ENCODE measurements around the gene ACSS1.
A peak's percentile ranks its signal among the peaks of the same experiment; 100 is the strongest.

ACSS1 gene

GRCh38 chr20:24979036-24979960, 78.6 kb downstream of the ACSS1 start:
- Mint-ChIP-seq H3K4me1 (peaks cover 14 to 31% of the 10 kb centered on the region in 2 donors), H3K9me3 (peaks cover 16 to 18% of the 10 kb centered on the region in 2 donors), H3K27ac (no peak overlapping the region), H3K27me3 (no peaks in the 10 kb centered on the region), H3K4me3 (no peak overlapping the region), H3K36me3 (peaks cover 65 to 93% of the 10 kb centered on the region in 2 donors)
- no peak for DNase-seq
- ATAC-seq (replicated peaks) = no peak

GRCh38 chr20:24978513-24978912, 79.4 kb downstream of the ACSS1 start:
- ATAC-seq (replicated peaks) (no peak), DNase-seq (no peak)
- Mint-ChIP-seq H3K36me3 (peaks cover 72 to 90% of the 10 kb centered on the region in 2 donors), H3K9me3 (peaks cover 16 to 18% of the 10 kb centered on the region in 2 donors), H3K4me3 (no peak overlapping the region), H3K27ac (no peak overlapping the region), H3K27me3 (no peaks in the 10 kb centered on the region), H3K4me1 (peaks cover 14 to 31% of the 10 kb centered on the region in 2 donors)

GRCh38 chr20:24977797-24978196, 80.1 kb downstream of the ACSS1 start:
- Mint-ChIP-seq H3K4me1 (peaks cover 14 to 31% of the 10 kb centered on the region in 2 donors), H3K4me3 (no peak overlapping the region), H3K36me3 (peaks cover 77 to 91% of the 10 kb centered on the region in 2 donors), H3K27ac (no peak overlapping the region), H3K27me3 (no peaks in the 10 kb centered on the region), H3K9me3 (peaks cover 16 to 18% of the 10 kb centered on the region in 2 donors)
- no peak for DNase-seq
- ATAC-seq (replicated peaks) = no peak

- H3K27ac Mint-ChIP-seq = no peak overlapping the region
- ATAC-seq (replicated peaks) = no peak
- peaks cover 16 to 18% of the 10 kb centered on the region in 2 donors for H3K9me3 Mint-ChIP-seq
- peaks cover 12 to 28% of the 10 kb centered on the region in 2 donors for H3K4me1 Mint-ChIP-seq
- H3K27me3 Mint-ChIP-seq = no peaks in the 10 kb centered on the region
- DNase-seq = no peak
- H3K36me3 Mint-ChIP-seq = peaks cover 73 to 86% of the 10 kb centered on the region in 2 donors
- no peak overlapping the region for H3K4me3 Mint-ChIP-seq
Measured at GRCh38 chr20:24977336-24977735, 80.6 kb downstream of the ACSS1 start.

- no peak overlapping the region for H3K4me3 Mint-ChIP-seq
- H3K9me3 Mint-ChIP-seq = peaks cover 9 to 11% of the 10 kb centered on the region in 2 donors
- H3K27ac Mint-ChIP-seq = no peak overlapping the region
- no peak for DNase-seq
- no peak for ATAC-seq (replicated peaks)
- H3K36me3 Mint-ChIP-seq = peaks cover 64 to 74% of the 10 kb centered on the region in 2 donors
- H3K27me3 Mint-ChIP-seq = no peaks in the 10 kb centered on the region
- H3K4me1 Mint-ChIP-seq = peaks cover 10 to 14% of the 10 kb centered on the region in 2 donors
Measured at GRCh38 chr20:24972341-24972740, 85.6 kb downstream of the ACSS1 start.

GRCh38 chr20:24971376-24972101, 86.4 kb downstream of the ACSS1 start:
- no peak overlapping the region for H3K4me3 Mint-ChIP-seq
- no peaks in the 10 kb centered on the region for H3K27me3 Mint-ChIP-seq
- H3K36me3 Mint-ChIP-seq = peaks cover 63 to 71% of the 10 kb centered on the region in 2 donors
- DNase-seq = no peak
- peaks cover 6% of the 10 kb centered on the region in 2 donors for H3K9me3 Mint-ChIP-seq
- peaks cover 10 to 14% of the 10 kb centered on the region in 2 donors for H3K4me1 Mint-ChIP-seq
- H3K27ac Mint-ChIP-seq = no peak overlapping the region
- ATAC-seq (replicated peaks) = no peak

- H3K4me1 Mint-ChIP-seq = peaks cover 10 to 14% of the 10 kb centered on the region in 2 donors
- H3K27me3 Mint-ChIP-seq = no peaks in the 10 kb centered on the region
- H3K9me3 Mint-ChIP-seq = peaks cover 0 to 2% of the 10 kb centered on the region in 2 donors
- DNase-seq (no peak), ATAC-seq (replicated peaks) (peak in 1 of 2 donors; percentile 57)
- no peak overlapping the region for H3K4me3 Mint-ChIP-seq
- peaks cover 63 to 71% of the 10 kb centered on the region in 2 donors for H3K36me3 Mint-ChIP-seq
- H3K27ac Mint-ChIP-seq = peak overlapping the region; percentile 37
Measured at GRCh38 chr20:24970754-24971153, 87.2 kb downstream of the ACSS1 start.

GRCh38 chr20:24970030-24970553, 87.8 kb downstream of the ACSS1 start:
- H3K36me3 Mint-ChIP-seq = peaks cover 65 to 71% of the 10 kb centered on the region in 2 donors
- H3K9me3 Mint-ChIP-seq = no peaks in the 10 kb centered on the region
- no peak for DNase-seq
- H3K4me1 Mint-ChIP-seq = peaks cover 13 to 19% of the 10 kb centered on the region in 2 donors
- no peaks in the 10 kb centered on the region for H3K27me3 Mint-ChIP-seq
- H3K27ac Mint-ChIP-seq = no peak overlapping the region
- peak in 1 of 2 donors; percentile 65 for ATAC-seq (replicated peaks)
- no peak overlapping the region for H3K4me3 Mint-ChIP-seq

- H3K4me1 Mint-ChIP-seq = peaks cover 18 to 26% of the 10 kb centered on the region in 2 donors
- no peaks in the 10 kb centered on the region for H3K9me3 Mint-ChIP-seq
- H3K4me3 Mint-ChIP-seq = no peak overlapping the region
- peaks cover 68 to 69% of the 10 kb centered on the region in 2 donors for H3K36me3 Mint-ChIP-seq
- ATAC-seq (replicated peaks) (no peak), DNase-seq (no peak)
- no peak overlapping the region for H3K27ac Mint-ChIP-seq
- no peaks in the 10 kb centered on the region for H3K27me3 Mint-ChIP-seq
Measured at GRCh38 chr20:24969186-24970029, 88.5 kb downstream of the ACSS1 start.

GRCh38 chr20:24968278-24968800, 89.6 kb downstream of the ACSS1 start:
- peaks cover 64 to 71% of the 10 kb centered on the region in 2 donors for H3K36me3 Mint-ChIP-seq
- H3K27ac Mint-ChIP-seq = no peak overlapping the region
- H3K4me3 Mint-ChIP-seq = no peak overlapping the region
- H3K9me3 Mint-ChIP-seq = no peaks in the 10 kb centered on the region
- H3K4me1 Mint-ChIP-seq = peaks cover 20 to 30% of the 10 kb centered on the region in 2 donors
- no peak for DNase-seq
- no peak for ATAC-seq (replicated peaks)
- H3K27me3 Mint-ChIP-seq = no peaks in the 10 kb centered on the region

- Mint-ChIP-seq H3K4me1 (peaks cover 20 to 30% of the 10 kb centered on the region in 2 donors), H3K4me3 (no peak overlapping the region), H3K36me3 (peaks cover 79 to 87% of the 10 kb centered on the region in 2 donors), H3K9me3 (no peaks in the 10 kb centered on the region), H3K27me3 (no peaks in the 10 kb centered on the region), H3K27ac (no peak overlapping the region)
- ATAC-seq (replicated peaks) (no peak), DNase-seq (no peak)
Measured at GRCh38 chr20:24966317-24967012, 91.5 kb downstream of the ACSS1 start.

- DNase-seq = no peak
- Mint-ChIP-seq H3K27me3 (no peaks in the 10 kb centered on the region), H3K27ac (peak overlapping the region; percentile 5), H3K36me3 (peaks cover 81 to 88% of the 10 kb centered on the region in 2 donors), H3K4me1 (peaks cover 16 to 22% of the 10 kb centered on the region in 2 donors), H3K4me3 (peak overlapping the region in 1 of 2 donors; percentile 43), H3K9me3 (no peaks in the 10 kb centered on the region)
- ATAC-seq (replicated peaks) = peak in 1 of 2 donors; percentile 20
Measured at GRCh38 chr20:24965065-24965919, 92.6 kb downstream of the ACSS1 start.

All from stimulated activated naive B cell treated with anti-CD40 and anti-IgM and Interleukin-4, amounts not matched to agents 10 μg/mL and 1 μg/mL and 100 μg/mL, for 72 hours (primary cell).